GM21529 (cell line): ENCODE data around the gene UNC13C.
"Not testable (repeated sequence)": the region's sequence is repeated elsewhere in the genome, so short reads cannot be mapped to it uniquely, and the experiment has no call there.

ENCODE experiments used
- ATAC-seq: cut with Tn5 transposase; IDR thresholded peaks from one replicate; pipeline ENCODE4 v1.9.1; 2021; ENCODE audit not compliant: unreplicated experiment

The UNC13C gene

DNA sequence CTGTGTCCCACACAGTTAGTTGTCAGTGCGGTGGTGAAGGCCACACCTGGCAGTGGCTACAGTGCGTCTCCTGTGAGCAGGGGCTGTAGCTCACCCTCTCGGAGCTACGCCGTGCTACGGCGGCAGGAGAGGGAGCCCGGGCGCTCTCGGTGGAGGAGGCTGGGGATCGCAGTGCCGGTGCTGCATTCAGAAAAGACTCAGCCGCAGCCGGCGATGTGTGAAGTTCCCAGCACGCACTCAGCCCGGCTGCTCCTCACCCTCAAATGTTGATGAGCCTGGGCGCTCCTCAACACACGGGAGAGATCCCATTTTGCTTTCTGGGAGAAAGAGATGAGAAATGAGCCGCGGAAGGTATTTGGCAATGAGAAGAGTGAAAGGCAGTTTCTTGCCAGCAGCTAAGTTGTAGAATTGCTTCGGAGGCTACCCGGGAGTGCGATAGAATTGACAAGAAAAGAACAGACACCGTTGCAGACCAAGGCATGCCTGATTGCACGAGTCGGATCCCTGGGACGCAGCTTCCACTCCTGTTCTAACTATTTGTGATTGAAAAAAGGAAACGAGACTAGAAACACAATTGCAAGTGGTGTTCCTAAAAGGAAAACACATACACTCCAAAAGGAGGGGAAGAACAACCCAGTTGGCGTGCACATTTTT is at the start of gene UNC13C:
UNC13C (plus strand) TSS at position 189 of the 654 bp plus-strand sequence. CDS start 34,463 bp downstream, outside the sequence.
- ATAC-seq = no peak

- no peak for ATAC-seq
Measured at GRCh38 chr15:53936137-53936536, 42.1 kb upstream of the UNC13C start.

- not testable (repeated sequence) for ATAC-seq
Measured at GRCh38 chr15:53937632-53938031, 40.6 kb upstream of the UNC13C start.

- ATAC-seq = no peak
Measured at GRCh38 chr15:53950572-53950971, 27.7 kb upstream of the UNC13C start.

DNA sequence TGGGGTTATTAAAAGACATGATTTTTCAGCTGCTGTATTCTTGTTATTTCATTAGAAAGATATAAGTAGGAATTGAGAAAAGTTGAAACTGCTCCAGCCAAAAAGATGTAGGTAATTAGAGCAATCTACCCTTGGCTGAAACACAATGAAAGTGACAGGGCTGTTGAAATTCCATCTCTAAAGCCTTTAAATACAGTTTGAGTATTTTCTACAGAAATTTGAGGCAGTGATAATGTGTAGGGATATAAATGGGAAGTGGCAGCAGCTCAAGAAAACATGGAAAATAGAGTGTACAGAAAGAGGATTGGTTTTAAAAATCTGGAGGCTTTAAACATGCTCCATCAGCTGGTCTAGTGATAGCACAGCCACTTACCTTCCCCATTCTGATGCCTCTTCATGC is 22.8 kb upstream of the UNC13C start:
- ATAC-seq = no peak

DNA sequence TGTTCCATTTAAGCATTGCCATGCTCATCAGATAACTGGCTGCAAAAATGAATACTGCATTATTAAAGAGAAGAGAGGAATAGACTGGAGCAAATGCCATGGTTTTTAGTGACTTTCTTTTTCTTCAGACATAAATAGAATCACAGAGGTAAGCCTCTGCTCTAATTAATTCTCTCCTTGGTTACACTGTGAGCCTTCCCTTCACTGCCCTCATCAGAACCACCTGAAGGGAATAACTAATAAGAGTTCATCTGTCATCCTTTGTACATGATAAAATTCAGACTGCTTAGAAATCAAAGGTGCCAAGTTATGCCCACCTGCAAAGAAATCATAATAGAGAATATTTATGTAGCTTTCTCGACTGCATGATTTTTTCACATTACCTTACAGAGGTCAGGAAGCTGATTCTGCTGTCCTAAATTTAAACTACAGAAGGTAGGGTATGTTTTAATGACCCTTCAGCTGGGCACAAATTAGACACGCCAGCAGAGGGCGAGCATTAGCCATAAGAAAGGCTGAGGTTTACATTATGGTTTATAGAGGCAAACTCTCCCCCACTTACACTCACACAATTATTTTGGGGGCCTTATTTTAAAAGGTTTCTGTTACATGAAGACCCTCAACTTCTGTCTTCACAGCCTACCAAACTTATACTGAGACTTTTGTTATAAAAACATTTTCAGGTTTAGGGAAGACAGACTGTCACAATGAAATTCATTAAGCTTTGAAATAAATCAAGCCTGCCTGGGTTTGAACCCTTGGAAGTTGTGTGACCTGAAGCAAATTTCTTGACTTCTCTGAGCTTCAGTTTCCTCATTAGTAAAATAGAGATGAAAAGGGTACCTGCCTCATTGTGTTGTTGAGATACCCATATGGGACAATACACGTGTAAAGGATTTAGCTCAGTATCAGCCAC is 15.3 kb upstream of the UNC13C start:
- no peak for ATAC-seq

GRCh38 chr15:53963801-53964200 is 14.4 kb upstream of the UNC13C start:
- no peak for ATAC-seq

GRCh38 chr15:53974121-53974520 is 4.1 kb upstream of the UNC13C start:
- no peak for ATAC-seq

GRCh38 chr15:53974813-53975212 is 3.4 kb upstream of the UNC13C start:
- no peak for ATAC-seq

GRCh38 chr15:53976844-53977392 is 1.3 kb upstream of the UNC13C start:
- no peak for ATAC-seq

- no peak for ATAC-seq
Measured at GRCh38 chr15:53979051-53979788, 979 bp downstream of the UNC13C start.

DNA sequence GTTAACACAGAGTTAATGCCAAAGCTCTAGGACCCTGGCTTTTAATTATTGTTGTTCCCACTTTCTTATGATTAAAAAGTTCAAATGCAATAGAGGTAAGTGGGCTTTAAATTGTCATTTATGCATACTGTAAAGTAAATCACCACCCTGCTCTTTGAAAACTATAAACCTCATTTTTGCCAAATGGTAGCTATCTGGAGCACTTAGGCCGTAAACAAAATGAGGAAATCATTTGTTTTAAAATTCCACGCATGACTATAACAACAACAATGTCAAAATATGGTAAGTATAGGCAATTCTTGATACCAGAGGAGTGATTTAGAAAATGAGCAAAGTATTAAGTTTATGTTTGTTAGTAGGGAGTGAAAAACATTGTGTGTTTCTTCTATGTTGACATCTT is 1.8 kb downstream of the UNC13C start:
- ATAC-seq = no peak

DNA sequence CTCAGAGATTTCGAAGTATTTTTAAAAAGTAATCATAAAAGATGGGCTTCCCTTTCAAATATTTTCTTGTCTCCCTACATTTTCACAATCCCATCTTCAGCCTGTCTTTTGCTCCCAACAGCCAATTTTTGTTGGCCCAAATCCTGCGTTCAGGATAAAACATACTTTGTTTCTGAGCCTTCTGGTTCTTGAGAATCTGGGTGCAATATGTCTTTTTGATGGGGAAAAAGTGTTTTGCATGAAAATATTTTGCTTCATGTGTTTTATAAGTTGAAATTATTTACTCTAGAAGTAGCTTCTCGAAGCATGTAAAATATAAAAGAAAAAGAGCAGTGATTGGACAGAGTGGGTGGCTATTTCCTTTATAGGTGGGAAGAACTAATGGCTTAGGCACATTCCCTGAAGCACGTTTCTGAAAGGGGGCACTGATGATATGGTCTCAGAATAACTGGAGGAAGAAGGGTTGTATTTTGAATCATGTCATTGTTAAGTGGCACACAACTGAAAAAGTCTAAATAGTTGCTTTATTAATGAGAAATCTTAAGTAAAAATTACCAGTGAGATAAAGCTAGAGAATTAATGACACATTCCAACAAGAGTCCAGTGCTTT is 3.9 kb downstream of the UNC13C start:
- no peak for ATAC-seq

- no peak for ATAC-seq
Measured at GRCh38 chr15:53982876-53983275, 4.6 kb downstream of the UNC13C start.

DNA sequence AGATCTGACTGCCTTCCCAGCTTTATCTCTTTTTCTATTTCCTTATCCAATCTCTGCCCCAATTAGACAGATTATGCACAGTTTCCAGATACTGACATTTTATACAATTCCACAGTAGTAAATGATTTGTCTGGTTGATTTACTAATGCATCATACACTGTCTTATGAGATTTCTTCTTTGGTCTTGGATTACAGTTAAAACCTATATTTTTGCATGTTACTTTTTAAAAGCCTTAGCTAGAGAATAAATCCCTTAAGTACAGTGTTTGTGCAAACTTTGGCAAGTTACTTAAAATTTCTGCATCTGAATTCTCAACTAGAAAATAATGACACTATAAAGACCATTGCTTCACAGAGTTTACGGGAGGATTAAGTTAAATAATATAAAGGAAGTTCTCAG is 6.0 kb downstream of the UNC13C start:
- no peak for ATAC-seq

- no peak for ATAC-seq
Measured at GRCh38 chr15:53985562-53985961, 7.3 kb downstream of the UNC13C start.

- no peak for ATAC-seq
Measured at GRCh38 chr15:53987480-53987879, 9.2 kb downstream of the UNC13C start.

- no peak for ATAC-seq
Measured at GRCh38 chr15:54007256-54007655, 29.0 kb downstream of the UNC13C start.

GRCh38 chr15:54011656-54012055 is 33.4 kb downstream of the UNC13C start:
- ATAC-seq = no peak

GRCh38 chr15:54014067-54014655 is 35.9 kb downstream of the UNC13C start:
- ATAC-seq = no peak
